ENCODE measurements around the gene HS3ST5.
"Not testable (repeated sequence)": the region's sequence is repeated elsewhere in the genome, so short reads cannot be mapped to it uniquely, and the experiment has no call there.

HS3ST5 gene

DNA sequence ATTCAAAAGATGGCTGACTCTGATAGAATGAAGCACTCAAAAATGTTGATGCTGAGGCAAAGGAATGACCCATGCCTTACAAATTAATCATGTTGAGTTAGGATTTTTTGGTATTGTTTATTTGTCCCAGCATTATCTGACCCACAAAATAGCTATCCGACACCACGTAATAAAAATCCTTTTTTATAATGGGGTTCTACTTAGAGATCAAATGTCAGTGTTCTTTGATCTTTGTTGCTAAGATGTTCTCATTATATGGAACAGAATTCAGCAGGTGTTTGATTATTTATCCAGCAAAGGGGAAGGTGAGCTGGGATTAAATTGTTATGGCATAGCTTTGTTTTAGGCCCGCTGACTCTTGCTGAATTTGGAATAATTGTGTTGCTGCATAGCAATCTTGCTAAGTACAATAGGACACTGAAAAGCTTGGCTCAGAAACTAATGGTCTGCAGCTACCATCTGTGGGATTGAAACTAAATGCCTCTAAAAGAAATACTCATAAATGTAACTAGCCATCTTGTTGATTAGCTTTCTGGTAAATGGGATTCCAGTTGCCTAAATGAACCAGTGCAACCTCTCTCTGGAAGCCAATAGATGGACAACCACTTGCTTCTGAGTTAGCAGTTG lies 191.6 kb downstream of the HS3ST5 start:
- no peak for DNase-seq

DNA sequence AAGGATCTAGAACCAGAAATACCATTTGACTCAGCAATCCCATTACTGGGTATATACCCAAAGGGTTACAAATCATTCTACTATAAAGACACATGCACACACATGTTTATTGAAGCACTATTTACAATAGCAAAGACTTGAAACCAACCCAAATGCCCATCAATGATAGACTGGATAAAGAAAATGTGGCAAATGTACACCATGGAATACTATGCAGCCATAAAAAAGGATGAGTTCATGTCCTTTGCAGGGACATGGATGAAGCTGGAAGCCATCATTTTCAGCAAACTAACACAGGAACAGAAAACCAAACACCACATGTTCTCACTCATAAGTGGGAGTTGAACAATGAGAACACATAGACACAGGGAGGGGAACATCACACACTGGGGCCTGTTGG lies 193.6 kb downstream of the HS3ST5 start:
- not testable (repeated sequence) for DNase-seq

DNA sequence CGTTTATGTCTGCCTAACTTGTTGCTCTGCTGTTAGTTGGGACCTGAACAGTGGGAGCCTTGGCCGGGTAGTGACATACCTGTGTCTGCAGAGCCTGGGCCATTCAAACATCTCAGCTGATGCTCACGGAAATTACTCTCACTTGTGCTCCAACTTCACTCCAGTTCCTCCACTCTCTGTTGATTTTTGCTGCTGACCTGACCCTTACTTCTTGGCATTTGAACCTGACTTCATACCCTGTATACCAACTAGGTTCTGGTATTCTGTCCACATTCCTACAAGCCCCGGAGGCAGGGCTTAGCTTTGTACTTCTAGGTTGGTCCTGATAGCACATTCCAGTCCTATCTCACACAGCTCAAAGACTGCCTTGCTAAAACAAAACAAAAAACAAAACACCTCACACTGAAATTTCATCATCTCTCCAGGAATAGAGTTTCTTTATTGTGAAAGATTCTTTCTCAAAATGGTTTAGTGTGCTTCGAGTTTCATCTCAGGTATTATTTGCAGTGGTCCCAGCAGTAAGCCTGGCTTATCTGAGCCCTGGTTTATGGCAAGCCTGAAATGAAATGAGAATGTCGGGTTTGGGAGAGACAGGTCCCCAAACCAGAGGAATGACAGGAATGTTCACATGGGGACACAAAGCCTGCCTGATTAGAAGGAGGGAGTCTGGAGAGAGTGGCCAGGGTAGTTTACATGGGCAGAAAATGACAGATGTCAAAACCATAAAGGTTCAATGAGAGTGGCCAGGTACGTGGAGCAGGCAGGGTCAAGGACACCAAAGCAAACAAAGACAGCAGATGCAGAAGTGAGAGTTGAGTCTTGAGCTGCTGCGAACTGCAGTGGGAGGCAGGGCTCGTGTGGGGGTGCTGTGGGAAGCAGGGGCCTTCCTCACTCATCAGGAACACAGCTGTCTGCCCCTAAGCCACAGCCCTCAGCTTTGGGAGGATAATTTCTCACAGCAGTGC lies 197.7 kb downstream of the HS3ST5 start:
- DNase-seq = no peak

DNA sequence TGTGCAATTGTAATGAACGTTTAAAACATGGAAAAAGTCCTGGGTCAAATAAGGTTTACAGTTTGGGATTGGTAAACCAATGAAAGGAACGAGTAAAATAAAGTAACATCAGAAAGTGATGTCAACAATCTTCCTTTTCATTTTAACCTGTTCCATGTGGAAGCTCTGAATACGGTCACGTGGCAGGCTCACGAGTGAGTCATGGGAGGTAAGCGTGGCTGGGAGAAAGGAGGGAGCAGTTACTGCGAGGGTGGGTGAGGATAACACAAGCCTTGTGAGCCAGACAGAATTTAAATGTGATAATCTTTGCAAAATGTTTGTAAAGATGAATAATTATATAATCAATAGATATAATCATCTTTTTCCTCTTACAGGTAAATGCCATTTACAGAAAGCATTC lies 200.6 kb downstream of the HS3ST5 start:
- DNase-seq = no peak

DNA sequence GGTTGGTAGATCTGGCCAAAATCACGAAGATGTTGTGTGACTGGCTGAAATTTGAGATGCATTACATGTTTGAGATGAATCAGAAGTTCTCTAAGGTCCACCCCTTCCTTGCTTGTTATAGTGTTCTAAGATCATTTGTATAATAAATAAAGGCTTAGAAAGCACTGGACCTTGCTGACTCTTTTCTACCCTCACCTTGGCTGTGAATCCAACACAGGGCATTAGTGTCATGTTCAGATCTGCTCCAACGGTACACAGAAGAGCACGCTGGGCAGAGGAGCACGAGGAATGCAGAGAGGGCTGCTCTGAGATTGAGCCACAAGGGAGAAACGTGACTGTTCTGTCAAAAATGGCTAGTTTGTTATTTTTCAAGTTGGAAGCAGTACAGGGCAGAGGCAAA lies 202.4 kb downstream of the HS3ST5 start:
- no peak for DNase-seq

DNA sequence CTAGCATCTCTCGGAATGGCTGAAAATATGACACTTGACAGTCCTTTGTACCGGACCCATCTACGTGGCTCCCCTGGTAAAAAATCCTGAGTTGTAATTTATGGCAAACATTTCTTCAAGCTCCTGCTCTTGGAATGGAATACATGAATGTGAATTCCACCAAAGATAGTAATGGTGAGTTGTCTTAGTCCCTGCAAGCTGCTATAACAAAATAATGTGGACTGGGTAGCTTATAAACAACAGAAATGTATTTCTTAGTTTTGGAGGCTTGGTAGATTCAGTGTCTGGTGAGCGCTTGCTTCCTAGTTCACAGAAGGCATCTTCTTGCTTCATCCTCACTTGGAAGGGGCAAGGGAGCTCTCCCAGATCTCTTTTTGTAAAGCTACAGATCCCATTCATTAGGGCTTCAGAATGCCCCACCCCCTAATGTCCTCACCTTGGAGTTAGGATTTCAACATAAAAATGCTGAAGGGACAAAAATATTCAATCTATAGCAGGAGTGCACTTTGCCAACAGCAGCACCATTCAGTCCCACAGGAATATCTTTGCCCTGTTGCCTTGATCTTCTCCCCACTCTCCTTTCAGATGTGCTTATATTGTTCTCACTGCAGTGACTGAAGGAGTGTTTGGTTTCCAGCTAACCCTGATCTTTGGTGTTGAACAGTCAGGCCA lies 204.1 kb downstream of the HS3ST5 start:
- DNase-seq = no peak

DNA sequence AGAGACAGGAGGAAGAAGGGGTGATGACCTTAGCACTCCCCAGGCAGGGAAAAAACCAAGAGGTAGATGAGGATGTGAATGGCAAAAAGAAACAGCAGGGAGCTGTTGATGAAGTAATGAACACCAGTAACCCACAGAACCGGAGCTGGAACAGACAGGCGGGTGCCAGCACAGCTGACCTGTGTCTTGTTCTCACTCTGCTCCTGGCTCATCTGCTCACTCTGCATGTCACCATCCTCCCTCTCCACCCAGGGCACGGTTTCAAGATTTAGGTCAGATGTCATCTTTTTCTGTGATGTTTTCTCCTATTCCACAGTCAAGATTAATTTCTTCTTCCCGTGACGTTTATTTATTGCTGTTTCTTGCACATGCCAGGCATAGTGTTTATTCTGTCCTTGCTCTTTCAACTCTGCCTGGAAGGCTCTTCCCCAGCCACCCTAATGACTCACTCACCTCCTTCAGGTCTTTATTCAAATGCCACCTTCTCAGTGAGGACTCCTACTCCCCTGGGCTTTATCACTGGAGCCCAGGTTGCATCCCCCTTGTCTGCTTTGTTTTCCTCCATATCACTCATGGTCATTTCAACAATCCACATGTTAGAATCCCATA lies 207.4 kb downstream of the HS3ST5 start:
- DNase-seq = no peak

DNA sequence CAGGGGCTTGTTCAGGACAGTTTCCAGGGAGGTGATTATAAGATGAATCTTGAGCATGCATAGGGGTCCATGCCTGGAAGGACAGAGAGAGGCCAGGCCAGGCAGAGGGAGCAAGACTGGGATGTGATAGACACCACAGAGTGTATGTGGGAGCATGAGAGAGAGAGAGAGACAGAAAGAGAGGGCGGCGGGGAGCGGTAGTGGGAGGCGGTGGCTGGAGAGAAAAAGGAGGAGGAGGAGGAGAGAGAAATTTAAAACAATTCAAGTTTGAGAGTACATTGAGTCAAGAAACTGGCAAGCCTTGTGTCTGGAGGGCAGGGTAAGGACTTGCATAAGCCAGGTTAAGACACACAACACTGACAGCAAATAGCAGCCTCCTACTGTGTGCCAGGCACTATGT lies 209.0 kb downstream of the HS3ST5 start:
- DNase-seq = no peak

DNA sequence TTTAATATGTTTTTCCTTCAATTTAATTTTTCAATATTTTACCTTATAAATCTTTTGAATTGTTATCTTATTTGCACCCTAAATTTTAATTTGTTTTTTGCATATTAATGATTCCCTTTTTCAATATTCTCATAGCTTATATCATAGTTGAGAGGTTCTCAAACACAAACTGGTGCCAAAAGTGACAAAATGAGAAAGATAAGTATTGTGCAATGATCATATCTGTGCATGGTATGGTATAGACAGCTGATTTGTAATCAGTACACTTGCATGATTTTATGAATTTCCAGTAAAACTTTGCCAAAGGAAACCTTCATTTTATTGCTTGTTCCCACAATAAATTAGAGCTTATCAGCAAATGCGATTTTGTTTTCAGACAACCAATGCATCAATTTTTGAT lies 210.9 kb downstream of the HS3ST5 start:
- DNase-seq = no peak

DNA sequence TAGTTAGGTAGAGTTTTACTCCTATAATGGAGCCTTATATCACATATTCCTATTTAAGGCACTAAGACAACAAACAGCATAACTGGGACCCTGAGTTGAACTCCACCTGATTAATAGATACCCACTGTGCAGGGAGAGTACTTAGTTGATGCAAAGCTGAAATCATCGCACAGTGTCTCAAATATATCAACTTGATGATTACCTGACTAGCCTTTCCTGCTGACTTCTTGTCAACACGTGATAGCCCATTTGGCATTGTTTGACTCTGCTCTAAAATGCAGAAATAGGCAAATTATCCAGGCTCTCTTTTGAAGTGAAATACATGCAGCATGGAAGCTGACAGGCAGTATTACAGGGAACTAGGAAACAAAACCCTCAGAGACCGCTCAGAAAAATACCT lies 217.2 kb downstream of the HS3ST5 start:
- no peak for DNase-seq

DNA sequence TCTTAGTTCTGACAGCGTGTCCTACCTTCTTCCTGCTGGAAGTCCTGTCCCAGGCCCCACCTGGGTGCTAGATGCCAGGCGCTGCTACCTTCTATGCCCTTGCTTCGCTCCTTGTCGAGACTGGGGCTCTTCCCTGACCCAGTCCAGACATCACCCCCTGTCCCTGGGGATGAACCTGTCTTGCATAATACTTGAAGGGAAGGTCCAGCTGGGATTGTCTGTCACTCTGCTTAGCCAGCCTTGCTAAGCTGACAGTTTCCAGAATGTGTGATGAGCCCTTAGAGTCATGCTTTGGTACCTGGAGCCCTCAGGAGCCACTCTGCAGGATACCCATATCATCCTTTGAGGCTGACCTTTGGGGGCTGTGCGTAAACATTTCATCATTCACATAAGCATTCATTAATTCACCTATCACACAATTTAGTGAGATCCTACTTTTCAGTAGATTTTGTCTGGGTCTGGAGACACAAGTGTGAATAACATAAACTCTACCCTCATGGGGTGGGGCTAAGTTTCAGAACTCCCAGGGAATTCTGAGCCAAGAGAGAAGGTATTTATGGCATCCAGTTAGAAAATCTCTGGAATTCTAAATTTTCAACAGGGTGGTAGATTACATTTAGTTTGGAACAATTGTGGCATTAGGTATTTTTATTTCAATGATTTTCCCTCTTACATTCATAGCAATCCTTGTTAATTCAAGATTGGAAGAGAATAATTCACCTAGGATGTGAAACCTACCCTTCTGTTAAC lies 220.7 kb downstream of the HS3ST5 start:
- DNase-seq = no peak

DNA sequence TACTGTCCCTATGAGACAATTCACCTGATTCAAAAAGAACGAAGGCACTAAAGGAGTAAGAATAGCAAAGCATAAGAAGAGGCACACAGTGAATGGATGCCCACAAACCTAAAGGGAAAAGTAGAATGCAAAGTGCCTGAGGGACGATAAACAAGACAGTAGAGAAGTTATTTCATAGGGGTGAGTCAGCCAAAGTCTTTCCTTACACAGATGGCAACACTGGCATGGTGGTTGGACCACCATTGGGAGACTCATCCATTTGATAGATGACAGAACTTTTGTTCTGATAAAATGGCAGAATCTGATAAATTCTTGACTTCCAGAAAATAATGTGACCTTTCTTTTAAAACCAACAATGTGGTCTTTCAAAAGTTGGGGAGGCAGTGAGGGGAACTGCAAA lies 223.8 kb downstream of the HS3ST5 start:
- DNase-seq = no peak

DNA sequence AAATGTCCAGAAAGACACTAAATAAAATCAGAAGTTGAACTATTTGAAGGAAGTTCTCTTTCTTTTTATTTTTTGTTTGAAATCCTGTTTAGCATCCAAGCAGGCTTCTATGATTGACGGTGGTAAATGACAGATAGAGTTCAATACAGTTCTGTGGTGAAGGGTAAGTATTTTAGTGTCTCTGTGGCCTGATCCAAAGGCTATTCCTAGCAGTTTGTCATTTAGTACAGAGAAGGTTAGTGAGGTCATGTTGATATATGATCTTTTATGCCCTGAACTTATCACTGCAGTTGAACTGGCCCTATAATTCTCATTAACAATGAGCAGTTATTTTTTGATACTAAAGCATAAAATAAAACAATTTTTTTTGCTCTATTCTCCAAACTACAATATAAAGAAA lies 227.2 kb downstream of the HS3ST5 start:
- DNase-seq = no peak

DNA sequence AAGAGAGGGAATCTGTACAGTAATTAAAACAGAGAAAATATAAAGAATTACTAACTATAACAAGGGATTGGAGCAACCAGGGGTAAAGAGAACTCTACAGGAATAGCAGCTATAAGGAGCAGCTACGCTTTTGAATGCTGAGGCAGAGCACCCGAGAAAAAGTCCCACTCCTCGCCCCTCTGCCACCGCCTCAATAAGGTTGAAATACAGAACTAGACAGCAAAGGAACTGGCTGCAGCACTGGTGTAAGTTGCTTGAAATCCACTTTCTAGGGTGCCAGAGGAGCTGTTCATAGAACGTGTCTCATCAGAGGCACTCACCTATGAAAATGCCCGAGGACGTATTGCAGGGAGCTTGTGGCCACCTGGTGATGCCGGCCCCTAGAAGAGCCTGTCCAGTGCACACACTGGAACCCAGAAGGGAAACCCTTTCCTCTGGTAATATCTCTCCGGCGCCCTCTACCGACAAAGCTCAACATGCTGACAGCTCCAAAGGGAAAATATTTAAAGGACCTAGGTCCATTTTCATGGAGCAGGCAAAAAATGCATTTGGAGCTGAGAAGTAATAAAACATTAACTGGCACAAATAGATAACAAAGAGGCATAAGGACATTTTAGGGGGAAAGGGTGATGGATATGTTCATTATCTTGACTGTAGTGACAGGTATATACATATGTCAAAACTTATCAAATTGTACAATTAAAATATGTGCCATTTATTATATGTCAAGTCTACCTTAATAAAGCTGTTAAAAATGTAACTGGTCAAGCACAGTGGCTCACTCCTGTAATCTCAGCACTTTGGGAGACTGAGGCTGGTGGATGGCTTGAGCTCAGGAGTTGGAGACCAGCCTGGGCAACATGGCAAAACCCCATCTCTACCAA lies 234.5 kb downstream of the HS3ST5 start:
- DNase-seq = peak; percentile 52 to 60

DNA sequence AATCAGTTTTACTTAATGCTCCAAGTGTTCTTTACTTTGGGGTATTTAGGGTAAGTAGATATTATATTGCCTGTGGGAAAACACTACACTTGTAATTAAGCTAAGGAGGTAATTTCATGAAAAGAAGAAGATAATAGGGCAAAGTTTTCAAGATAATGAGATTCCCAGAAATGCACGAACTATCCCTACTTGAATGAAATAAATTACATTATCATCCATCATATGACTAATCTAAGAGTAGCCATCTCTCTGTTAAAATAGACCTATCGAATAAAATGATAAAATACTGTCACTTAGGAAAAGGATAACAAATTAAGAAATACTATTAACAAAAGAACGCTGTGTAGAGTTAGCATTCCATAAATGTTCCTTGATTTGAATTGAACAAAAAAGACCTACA lies 236.8 kb downstream of the HS3ST5 start:
- DNase-seq = no peak

DNA sequence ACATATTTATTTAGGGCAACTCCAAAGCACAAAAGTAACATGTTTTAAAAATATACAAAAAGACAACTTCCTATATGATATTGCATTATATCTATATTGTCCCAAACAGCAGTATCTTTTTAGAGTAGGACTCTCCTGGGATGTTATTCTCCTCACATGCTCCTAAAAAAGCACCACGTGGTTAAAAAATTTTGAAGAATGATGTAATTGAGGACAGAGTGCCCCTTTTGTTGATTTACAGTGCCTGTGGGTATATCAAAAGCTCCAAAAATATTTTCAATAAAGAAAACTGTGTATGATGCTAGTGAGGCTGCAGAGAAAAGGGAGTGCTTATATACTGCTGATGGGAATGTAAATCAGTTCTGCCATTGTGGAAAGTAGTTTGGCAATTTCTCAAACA lies 241.6 kb downstream of the HS3ST5 start:
- no peak for DNase-seq

DNA sequence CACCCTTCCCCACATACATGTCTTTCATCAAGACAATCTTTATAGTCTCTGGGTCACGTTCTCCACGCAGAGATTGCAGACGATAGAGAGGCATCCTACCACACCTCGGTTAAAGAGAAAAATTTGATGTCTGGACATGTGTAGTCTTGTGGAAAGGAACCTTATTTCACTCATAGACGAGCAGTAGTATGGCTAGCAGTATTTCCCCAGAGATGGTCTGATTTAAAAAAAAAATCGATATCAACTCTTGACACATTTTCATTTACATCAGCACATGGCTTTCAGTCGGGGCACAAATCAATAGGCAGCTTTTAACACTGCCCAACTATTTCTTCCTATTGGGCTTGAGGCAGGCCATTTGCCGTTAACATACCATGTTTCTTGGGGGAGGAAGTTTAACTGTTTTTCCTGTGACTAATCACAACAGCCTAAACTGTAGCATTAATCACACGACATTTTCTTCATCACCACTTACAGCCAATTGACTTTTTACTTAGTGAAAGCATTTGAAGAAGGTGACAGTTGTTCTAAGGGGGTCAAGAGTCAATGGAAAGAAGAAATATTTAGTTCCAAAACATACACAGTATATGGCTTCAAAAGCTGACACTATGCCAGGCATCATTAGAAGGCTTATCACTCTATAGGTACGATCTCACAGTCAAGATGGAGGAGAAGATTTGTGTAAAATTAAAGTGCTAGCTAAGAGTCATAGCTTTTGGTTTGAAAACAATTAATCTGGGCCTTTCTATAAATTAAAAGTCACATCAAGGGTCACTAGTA lies 242.4 kb downstream of the HS3ST5 start:
- DNase-seq = no peak

DNA sequence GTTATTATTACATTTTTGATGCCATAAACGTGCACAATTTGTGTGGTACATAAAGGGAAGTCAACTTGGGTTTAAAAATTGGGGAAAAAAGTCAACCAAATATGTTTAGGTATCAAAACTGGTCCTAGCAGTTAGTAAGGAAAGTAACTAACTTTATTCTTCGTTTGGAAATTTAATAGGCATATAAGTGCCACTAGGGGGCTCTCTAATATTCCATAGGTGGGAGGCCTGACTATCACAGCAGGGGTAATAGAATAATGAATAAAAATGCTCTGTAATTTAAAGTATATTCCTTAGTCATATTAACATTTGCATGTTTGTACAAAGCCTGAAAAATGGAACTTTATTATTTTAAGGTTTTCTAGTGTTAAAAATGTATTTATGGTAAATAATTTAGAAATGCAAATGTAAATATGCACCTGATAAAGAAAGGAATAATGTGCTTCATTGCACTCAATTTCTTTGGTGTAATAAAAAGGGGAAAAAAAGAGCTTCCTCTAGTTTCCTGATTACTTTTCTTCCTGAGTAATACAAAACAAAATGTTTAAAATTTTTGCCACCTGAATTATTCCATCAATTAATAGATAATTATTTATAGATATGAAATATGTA lies 246.2 kb downstream of the HS3ST5 start:
- DNase-seq = peak; percentile 14 to 57

DNA sequence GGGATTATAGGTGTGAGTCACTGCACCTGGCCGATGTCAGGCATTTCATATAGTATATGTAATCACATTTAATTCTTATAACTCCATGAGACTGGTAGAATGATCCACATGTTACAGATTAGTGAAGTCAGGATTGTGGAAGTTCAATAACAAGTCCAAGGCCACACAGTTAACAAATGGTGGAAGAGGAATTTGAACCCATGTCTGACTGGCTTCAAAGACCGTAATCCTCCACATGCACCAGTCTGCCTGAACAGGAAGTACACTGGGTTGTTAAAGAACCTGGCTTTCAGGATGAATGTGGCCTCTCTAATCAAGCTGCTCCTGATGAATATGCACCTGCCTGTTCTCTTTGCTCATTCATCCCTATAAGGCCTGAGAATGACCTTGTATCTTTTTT lies 249.9 kb downstream of the HS3ST5 start:
- no peak for DNase-seq

DNA sequence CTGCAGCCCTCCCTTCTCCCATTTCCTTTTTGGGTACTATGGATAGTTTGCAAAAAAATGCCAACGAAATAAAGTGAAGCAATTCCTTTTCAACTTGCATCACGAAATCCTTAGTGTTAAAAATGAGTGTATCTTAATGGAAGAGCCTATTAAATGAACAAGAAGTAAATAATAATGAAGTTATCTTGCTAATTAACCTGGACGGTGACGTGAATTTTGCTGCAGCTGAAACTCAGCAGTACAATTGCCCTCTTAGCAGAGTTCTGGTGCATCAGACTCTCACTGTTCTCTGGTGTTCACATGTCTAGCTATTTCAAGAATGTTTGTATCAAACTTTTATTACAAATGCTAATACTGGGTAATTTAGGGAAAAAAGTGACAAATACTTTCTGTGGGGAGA lies 252.2 kb downstream of the HS3ST5 start:
- no peak for DNase-seq

All from inflammatory macrophage (primary cell).